Measurements from ENCODE around the gene PLLP.

PLLP gene

DNA sequence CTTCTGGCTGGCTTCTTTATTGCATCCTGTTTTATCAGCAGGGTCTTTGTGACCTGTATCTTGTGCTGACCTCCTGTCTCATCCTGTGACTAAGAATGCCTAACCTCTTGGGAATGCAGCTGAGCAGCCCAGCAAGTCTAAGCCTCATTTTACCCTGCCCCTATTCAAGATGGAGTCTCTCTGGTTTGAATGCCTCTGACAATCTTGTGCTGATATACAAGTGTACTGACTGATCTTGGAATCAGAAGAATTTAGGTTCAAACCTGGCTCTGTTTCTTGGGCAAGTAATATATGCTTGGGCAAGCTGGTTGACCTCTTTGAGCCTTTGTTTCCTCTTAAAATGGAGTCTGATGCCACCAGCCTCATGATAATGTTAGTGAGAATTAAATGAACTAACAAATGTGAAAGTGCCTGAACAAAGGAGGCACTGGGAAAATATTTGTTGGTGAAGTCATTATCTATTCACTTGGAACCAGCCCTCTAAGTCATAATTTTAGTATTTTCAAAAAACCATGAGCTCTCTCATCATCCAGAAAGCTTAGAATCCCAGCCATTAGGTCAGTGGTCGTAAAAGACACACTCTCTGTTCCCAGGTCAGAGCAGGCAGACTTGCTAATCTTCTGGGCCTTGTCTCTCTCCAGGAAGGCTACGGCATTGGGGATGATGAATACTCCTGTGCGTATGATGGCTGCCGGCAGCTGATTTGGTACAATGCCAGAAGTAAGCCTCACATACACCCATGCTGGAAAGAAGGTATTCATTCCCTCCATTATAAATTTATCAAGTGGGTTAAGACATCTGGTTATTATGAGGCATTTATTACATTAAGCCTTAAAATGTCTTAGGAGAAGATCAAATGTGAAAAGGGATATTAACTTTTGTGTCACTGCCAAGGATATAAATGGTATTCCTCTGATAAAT is 57.5 kb downstream of the PLLP start:
- no peak for DNase-seq (ENCODE audit: low read depth in 2 of 2, low spot score in 1 of 2)

DNA sequence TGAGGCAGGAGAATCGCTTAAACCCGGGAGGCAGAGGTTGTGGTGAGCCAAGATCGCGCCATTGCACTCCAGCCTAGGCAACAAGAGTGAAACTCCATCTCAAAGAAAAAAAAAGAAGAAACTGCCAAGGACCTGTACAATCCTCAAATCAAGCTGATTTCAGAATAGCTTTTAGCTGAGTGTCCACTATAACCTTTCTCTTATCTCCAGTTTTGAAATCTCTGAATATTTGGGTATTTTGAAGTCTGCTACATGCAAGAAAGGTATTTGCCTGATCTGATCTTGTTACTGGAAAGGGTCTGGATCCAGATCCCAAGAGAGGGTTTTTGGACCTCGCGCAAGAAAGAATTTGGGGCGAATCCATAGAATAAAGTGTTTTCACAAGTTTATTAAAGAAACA is 58.5 kb downstream of the PLLP start:
- no peak for DNase-seq (ENCODE audit: low read depth in 2 of 2, low spot score in 1 of 2)

DNA sequence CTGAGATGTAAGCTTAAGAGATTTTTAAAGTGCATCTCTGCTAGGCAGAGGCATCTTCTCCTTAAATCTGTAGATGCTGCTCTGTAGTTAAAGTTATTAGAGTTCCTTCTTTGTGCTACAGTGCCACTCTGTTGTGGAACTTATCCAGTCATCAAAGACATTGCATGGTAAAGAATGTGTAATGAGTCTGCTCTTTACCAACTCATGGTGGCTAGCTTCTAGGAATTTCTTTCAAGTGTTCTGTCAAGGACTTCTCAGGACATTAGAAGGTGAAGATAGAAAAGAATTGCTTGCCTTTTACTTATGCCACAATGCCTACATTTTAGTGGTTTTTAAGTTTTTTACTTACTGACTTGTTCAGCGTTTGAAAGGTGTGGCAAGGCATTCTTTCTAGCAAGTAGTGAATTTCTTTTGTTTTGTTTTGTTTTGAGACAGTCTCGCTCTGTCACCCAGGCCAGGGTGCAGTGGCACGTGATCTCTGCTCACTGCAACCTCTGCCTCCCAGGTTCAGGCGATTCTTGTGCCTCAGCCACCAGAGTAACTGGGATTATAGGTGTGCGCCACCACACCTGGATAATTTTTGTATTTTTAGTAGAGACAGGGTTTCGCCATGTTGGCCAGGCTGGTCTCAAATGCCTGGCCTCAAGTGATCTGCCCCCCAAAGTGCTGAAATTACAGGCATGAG is 59.7 kb downstream of the PLLP start:
- DNase-seq (ENCODE audit: low read depth in 2 of 2, low spot score in 1 of 2) = no peak

DNA sequence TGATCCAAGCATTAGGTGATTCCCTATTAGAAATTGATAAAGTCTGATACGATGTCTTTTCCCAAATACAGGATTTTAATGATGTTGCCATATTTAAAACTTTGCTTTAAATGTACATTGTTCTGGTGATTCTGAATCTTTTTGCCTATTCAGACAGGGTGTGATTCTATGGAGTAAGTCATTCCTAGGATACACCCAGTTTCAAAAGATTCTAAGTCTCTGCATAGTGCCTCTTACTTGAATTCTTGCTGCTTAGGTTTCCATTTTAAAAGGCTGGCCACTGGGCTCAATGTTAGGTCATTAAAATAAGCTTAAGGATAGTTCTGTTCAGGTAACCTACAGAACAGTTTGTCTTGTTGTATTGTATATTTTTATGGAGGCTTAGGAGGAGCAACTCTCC is 61.4 kb downstream of the PLLP start:
- no peak for DNase-seq (ENCODE audit: low read depth in 2 of 2, low spot score in 1 of 2)

DNA sequence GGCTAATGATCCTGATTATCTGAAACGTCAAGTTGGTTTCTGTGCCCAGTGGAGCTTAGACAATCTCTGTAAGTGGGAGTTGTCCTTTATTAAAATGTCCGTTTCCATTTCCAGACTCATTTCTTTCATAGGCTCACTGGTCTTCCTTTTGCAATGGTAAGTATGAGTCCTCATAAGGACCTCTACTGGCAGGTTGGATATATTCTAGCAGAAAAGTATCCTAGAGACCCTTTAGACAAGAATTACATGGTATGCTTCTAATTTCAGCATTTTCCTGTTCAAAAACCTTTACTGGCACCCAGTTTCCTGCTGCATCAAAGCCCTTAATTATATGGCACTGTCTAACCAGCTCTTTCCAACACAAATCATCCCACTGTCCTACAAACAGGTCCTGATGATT is 67.5 kb downstream of the PLLP start:
- DNase-seq (ENCODE audit: low read depth in 2 of 2, low spot score in 1 of 2) = no peak

DNA sequence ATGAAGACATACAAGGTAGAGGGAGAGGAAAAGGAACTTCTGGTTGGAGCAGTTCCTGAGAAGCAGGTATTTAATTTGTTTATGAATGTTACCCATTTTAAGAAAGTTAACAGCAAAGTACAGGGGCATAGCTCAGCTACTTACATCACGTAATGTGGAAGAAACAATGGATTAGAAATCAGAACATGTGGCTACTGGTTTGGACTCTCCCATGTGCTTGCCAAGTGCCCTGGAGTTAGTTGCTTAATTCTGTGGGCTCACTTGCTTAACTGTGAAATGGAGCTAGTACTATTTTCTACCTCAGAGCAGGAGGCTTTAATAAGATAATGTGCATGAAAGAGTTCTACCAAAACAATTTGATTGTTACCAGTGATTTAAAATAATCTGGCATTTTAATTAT is 71.0 kb downstream of the PLLP start:
- DNase-seq (ENCODE audit: low read depth in 2 of 2, low spot score in 1 of 2) = no peak

DNA sequence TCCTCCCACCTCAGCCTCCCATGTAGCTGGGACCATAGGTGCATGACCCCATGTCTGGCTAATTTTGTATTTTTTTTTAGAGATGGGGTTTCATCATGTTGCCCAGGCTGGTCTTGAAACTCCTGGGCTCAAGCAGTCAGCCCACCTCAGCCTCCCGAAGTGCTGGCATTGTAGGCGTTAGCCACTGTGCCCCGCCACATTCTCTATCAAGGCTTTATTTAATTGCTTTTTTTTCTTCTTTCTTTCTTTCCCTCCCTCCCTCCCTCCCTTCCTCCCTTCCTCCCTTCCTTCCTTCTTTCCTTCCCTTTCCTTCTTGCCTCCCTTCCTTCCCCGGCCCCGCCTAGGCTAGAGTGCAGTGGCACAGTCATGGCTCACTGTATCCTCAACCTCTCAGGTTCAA is 74.7 kb downstream of the PLLP start:
- no peak for DNase-seq (ENCODE audit: low read depth in 2 of 2, low spot score in 1 of 2)

DNA sequence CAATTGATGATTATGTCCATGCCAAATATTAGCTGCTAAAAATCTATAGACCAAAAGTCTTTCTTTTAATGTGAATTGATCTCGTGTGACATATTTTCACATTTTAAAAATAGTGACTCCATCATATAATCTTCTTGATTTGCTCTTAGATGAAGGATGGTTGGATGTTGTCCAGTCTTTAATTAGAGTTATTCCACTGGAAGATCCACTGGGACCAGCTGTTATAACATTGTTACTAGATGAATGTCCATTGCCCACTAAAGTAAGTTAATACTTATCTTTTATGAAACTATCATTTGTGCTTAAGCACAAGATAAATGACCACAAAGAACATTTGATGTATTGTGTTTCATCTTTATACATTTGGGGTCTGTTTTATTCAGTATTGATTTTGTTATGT is 75.5 kb downstream of the PLLP start:
- DNase-seq (ENCODE audit: low read depth in 2 of 2, low spot score in 1 of 2) = no peak
